ENCODE measurements around the gene MTG2. TPM values are rescaled to one million over a fixed set of nuclear protein-coding genes. Genes with fewer than 3 reads are reported as not detected.

The MTG2 gene
- total RNA-seq, 1 donor from 2014 or later = 31.5 TPM

DNA sequence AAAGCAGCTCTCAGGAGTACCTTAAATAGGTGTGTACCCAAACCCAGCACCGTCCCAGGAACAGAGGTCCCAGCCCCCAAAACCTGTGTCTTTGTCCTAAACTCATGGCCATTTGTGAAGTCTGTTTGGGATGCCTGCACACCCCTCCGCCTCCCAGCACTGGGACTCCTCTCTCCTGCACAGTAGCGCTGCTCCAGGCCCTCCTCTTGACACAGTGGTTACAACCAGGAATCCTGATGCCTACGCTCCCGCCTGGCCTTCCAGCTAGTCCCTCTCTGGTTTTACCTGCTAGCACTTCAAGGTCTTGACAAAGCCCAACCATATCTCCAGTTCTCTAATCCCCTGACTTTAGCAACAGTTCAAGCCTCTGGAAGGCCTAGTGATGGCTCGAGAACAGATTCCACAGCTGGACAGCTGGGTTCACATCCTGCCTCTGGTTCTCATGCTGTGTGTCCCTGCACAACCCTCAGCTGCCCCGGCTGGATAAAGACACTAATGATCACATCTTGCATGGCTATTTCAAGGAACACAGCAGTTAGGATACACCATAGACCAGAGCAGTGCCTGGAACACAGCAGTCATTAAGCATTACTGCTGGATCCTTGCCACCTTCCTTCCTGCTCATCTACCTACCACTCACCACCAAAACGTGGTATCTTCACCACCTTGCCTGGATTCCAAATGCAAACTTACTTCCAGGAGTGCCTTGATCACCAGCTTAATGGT is 45.2 kb upstream of the MTG2 start:
- Histone ChIP-seq H3K4me2 (ENCODE audit: low read length) (no peak overlapping the region), H3K4me3 (ENCODE audit: insufficient read depth, low read depth, low read length) (no peak overlapping the region), H2AFZ (ENCODE audit: low read depth, low read length) (no peak overlapping the region), H4K20me1 (ENCODE audit: insufficient read depth, low read length) (peaks cover 95% of the 10 kb centered on the region), H3K9me3 (ENCODE audit: insufficient read depth, low read depth, low read length) (no peaks in the 10 kb centered on the region), H3K36me3 (ENCODE audit: insufficient read depth, low read length) (peaks cover 56% of the 10 kb centered on the region), H3K27me3 (ENCODE audit: insufficient read depth, low read length) (no peaks in the 10 kb centered on the region), H3K9ac (ENCODE audit: low read length) (no peak overlapping the region), H3K4me1 (ENCODE audit: insufficient read depth, low read length) (peaks cover 18% of the 10 kb centered on the region), H3K27ac (ENCODE audit: low read depth, low read length) (no peak overlapping the region), H3K79me2 (ENCODE audit: insufficient read depth, low read length) (peaks cover 57% of the 10 kb centered on the region)
- Mint-ChIP-seq H3K4me3 (ENCODE audit: unreplicated experiment) (no peak overlapping the region), H3K4me1 (ENCODE audit: low read depth, unreplicated experiment) (peaks cover 14% of the 10 kb centered on the region), H3K27me3 (ENCODE audit: low read depth, unreplicated experiment) (no peaks in the 10 kb centered on the region), H3K36me3 (ENCODE audit: low read depth, unreplicated experiment) (peaks cover 19% of the 10 kb centered on the region), H3K27ac (ENCODE audit: unreplicated experiment) (no peak overlapping the region), H3K9me3 (ENCODE audit: unreplicated experiment) (no peaks in the 10 kb centered on the region)
- FAIRE-seq (no peak), DNase-seq (ENCODE audit: low read depth) (no peak)
- no peak for TF ChIP-seq EZH2 (IDR thresholded peaks at IDR 0.05; ENCODE audit: insufficient read depth, low read length)
- TF ChIP-seq, protein P1, sequence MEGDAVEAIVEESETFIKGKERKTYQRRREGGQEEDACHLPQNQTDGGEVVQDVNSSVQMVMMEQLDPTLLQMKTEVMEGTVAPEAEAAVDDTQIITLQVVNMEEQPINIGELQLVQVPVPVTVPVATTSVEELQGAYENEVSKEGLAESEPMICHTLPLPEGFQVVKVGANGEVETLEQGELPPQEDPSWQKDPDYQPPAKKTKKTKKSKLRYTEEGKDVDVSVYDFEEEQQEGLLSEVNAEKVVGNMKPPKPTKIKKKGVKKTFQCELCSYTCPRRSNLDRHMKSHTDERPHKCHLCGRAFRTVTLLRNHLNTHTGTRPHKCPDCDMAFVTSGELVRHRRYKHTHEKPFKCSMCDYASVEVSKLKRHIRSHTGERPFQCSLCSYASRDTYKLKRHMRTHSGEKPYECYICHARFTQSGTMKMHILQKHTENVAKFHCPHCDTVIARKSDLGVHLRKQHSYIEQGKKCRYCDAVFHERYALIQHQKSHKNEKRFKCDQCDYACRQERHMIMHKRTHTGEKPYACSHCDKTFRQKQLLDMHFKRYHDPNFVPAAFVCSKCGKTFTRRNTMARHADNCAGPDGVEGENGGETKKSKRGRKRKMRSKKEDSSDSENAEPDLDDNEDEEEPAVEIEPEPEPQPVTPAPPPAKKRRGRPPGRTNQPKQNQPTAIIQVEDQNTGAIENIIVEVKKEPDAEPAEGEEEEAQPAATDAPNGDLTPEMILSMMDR (IDR thresholded peaks at IDR 0.05; ENCODE audit: insufficient read depth, low read depth, low read length) = no peak

GRCh38 chr20:62138204-62138543 is 44.7 kb upstream of the MTG2 start:
- no peak overlapping the region for H3K4me2 ChIP-seq (ENCODE audit: low read length)
- H3K36me3 ChIP-seq (ENCODE audit: insufficient read depth, low read length) = peaks cover 56% of the 10 kb centered on the region
- Mint-ChIP-seq H3K4me3 (ENCODE audit: unreplicated experiment) (no peak overlapping the region), H3K9me3 (ENCODE audit: unreplicated experiment) (no peaks in the 10 kb centered on the region), H3K36me3 (ENCODE audit: low read depth, unreplicated experiment) (peaks cover 18% of the 10 kb centered on the region), H3K27ac (ENCODE audit: unreplicated experiment) (no peak overlapping the region), H3K27me3 (ENCODE audit: low read depth, unreplicated experiment) (no peaks in the 10 kb centered on the region), H3K4me1 (ENCODE audit: low read depth, unreplicated experiment) (peaks cover 14% of the 10 kb centered on the region)
- H4K20me1 ChIP-seq (ENCODE audit: insufficient read depth, low read length) = peaks cover 90% of the 10 kb centered on the region
- no peaks in the 10 kb centered on the region for H3K27me3 ChIP-seq (ENCODE audit: insufficient read depth, low read length)
- no peak overlapping the region for H2AFZ ChIP-seq (ENCODE audit: low read depth, low read length)
- peaks cover 16% of the 10 kb centered on the region for H3K4me1 ChIP-seq (ENCODE audit: insufficient read depth, low read length)
- H3K4me3 ChIP-seq (ENCODE audit: insufficient read depth, low read depth, low read length) = no peak overlapping the region
- H3K9me3 ChIP-seq (ENCODE audit: insufficient read depth, low read depth, low read length) = no peaks in the 10 kb centered on the region
- H3K9ac ChIP-seq (ENCODE audit: low read length) = no peak overlapping the region
- H3K79me2 ChIP-seq (ENCODE audit: insufficient read depth, low read length) = peaks cover 59% of the 10 kb centered on the region
- DNase-seq (ENCODE audit: low read depth) = no peak
- no peak for FAIRE-seq
- no peak overlapping the region for H3K27ac ChIP-seq (ENCODE audit: low read depth, low read length)
- TF ChIP-seq, protein P1 (IDR thresholded peaks at IDR 0.05; ENCODE audit: insufficient read depth, low read depth, low read length) = no peak
- no peak for TF ChIP-seq EZH2 (IDR thresholded peaks at IDR 0.05; ENCODE audit: insufficient read depth, low read length)

GRCh38 chr20:62138912-62139311 is 43.9 kb upstream of the MTG2 start:
- H3K27ac Mint-ChIP-seq (ENCODE audit: unreplicated experiment) = no peak overlapping the region
- Histone ChIP-seq H2AFZ (ENCODE audit: low read depth, low read length) (no peak overlapping the region), H3K27ac (ENCODE audit: low read depth, low read length) (no peak overlapping the region), H3K27me3 (ENCODE audit: insufficient read depth, low read length) (no peaks in the 10 kb centered on the region), H3K4me1 (ENCODE audit: insufficient read depth, low read length) (peaks cover 13% of the 10 kb centered on the region), H3K36me3 (ENCODE audit: insufficient read depth, low read length) (peaks cover 56% of the 10 kb centered on the region), H3K9me3 (ENCODE audit: insufficient read depth, low read depth, low read length) (no peaks in the 10 kb centered on the region), H3K4me2 (ENCODE audit: low read length) (no peak overlapping the region), H3K4me3 (ENCODE audit: insufficient read depth, low read depth, low read length) (no peak overlapping the region), H4K20me1 (ENCODE audit: insufficient read depth, low read length) (peaks cover 84% of the 10 kb centered on the region), H3K9ac (ENCODE audit: low read length) (no peak overlapping the region), H3K79me2 (ENCODE audit: insufficient read depth, low read length) (peaks cover 60% of the 10 kb centered on the region)
- no peak for FAIRE-seq
- peaks cover 17% of the 10 kb centered on the region for H3K36me3 Mint-ChIP-seq (ENCODE audit: low read depth, unreplicated experiment)
- peaks cover 14% of the 10 kb centered on the region for H3K4me1 Mint-ChIP-seq (ENCODE audit: low read depth, unreplicated experiment)
- no peaks in the 10 kb centered on the region for H3K9me3 Mint-ChIP-seq (ENCODE audit: unreplicated experiment)
- TF ChIP-seq EZH2 (IDR thresholded peaks at IDR 0.05; ENCODE audit: insufficient read depth, low read length) = no peak
- TF ChIP-seq, protein P1 (IDR thresholded peaks at IDR 0.05; ENCODE audit: insufficient read depth, low read depth, low read length) = no peak
- no peaks in the 10 kb centered on the region for H3K27me3 Mint-ChIP-seq (ENCODE audit: low read depth, unreplicated experiment)
- no peak for DNase-seq (ENCODE audit: low read depth)
- H3K4me3 Mint-ChIP-seq (ENCODE audit: unreplicated experiment) = peak overlapping the region; percentile 20

Measured in astrocyte (in vitro differentiated cells and primary cell).